HG02642 (cell line): ENCODE results near the gene CRYBG1.

Source experiments
- ATAC-seq: cut with Tn5 transposase; IDR thresholded peaks from one replicate; pipeline ENCODE4 v1.9.1; 2021; ENCODE audit warnings: mild to moderate bottlenecking; ENCODE audit not compliant: unreplicated experiment, poor library complexity

CRYBG1 gene

DNA sequence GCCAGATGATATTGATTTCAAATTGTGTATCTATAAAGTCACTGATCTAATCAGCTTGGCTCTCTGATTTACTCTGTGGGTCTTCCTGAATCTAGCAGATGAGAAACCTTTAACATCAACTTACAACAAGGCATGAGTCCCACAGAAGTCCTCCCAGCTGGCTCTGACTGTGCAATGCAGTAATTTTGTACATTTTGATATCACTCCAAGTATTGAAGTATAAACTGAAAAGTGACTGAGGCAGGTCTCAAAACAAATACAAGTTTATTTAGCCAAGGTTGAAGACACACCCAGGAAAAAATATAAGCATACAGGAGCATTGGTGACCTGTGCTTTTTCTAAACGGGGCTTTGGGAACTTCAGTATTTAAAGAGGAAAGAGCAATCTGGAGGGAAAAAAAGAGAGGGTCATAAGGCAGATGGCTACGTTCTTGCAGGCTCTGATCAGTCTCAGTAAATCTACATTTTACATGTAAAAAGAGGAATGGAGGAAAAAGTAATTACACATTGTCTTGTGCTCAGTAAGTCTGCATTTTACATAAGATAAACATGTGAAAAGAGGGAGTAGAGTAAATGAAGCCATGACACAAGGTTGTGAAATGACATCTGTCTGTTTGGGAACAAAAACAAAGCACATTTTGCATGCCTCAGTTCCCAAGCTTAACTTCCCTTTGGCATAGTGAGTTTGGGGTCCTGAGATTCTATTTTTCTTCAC, 59.5 kb downstream of the CRYBG1 start:
- ATAC-seq: no peak

DNA sequence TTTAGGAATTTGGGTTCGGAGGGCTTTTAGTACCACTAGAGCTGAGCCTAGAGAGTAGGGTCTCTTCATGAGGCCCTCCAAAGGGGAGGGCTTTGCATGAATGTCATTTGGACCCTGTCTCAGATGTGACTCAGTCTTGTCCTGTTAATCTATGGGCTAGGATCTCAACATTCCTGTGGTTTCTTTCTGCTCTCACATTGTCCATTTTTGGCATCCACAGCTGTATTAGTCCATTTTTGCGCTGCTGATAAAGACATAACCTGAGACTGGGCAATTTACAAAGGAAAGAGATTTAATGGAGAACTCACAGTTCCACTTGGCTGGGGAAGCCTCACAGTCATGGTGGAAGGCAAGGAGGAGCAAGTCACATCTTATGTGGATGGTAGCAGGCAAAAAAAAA, 61.0 kb downstream of the CRYBG1 start:
- no peak for ATAC-seq

DNA sequence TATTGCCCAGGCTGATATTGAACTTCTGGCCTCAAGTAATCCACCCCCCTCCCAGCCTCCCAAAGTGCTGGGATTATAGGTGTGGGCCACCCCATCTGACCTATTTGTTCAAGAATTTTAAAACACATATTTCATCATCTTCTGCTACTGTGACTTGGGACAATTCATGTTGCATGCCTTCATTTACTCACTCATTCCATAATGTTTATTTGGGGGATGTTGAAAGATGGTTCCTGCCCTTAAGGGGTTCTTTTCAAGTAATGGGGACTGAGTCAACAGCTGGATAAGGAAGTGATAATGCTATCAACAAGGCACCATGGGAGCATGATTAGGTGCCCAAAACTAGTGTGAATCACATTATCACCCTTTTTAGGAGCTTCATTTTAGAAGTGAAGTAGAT, 62.0 kb downstream of the CRYBG1 start:
- ATAC-seq: no peak

DNA sequence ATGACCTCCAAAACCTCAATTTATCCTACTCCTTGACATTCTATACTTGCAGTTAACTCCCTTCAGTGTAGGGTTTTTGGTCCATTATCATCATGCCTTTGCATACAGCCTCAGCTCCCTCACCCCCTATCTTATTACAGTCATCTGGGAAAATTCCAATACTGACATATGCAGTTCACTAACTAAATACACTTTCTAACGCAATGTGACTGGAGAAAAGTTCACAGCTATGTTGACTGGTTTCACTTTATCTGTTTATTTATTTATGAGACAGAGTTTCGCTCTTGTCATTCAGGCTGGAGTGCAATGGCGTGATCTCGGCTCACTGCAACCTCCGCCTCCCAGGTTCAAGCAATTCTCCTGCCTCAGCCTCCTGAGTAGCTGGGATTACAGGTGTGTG, 64.9 kb downstream of the CRYBG1 start:
- ATAC-seq: no peak

DNA sequence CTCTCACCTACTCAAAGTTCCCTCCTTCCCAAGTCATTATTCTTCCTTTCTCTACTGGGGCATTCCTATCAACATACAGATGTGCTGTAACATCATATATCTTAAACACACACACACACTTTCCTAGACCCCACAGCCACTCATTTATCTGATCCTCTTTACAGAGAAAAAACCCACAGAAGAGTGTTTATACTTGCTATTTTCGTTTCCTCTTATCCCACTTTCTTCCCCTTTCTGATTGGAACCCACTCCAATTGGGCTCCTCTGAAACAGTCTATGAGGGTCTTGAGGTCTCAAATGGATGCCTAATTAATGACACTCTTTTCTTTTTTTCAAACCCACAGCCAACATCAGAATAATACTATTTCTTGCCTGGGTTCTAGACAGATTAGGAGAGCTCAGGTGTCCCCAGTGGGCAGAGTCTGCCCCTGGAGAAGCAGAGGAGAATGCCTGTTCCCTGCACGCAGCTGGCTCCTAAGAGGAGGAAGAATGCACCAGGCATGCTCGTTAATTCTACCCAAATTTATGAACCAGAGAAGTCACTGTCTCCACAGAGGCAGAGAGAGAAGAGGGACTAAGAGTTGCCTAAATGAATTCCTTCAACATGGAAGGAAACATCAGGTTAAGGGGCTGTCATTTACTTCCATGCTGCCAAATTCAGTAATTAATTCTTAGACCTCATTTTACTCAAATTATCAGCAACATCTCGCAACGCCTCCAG, 65.9 kb downstream of the CRYBG1 start:
- no peak for ATAC-seq

DNA sequence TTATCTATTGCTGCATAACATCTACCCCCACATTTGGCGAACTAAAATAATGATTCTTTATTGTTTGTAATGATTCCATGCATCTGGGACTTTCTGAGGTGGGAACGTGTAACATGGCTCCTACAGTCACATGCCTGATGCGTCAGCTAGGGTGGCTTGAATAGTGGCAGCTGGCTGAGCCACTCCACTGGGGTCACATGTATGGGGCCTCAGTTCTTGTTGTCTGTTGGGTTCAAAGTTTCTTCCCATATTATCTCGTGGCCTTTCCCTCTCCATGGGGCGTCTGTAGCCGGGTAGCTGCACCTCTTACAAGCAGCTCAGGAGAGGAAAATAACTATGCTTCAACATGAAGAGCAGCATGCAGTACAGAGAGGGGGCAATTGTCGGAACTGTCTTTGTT, 69.9 kb downstream of the CRYBG1 start:
- ATAC-seq: no peak

DNA sequence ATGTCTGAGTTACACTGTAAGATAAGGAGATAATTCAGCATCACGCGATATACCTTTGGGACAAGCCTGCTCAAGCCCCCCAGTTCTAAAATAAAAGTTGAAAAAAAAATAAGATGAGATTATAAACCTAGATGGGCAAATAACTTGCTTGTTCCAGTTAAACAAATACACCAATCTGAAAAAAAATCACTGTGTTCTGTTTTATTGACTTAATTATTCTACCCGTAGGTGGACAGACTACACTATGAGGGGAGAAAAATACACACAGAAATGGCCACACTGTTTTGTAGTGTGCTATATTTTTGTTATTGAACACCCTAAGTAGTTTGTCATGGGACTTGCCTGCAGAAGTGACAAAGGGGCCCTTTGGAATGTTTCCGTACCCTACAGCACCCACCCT, 70.9 kb downstream of the CRYBG1 start:
- no peak for ATAC-seq

DNA sequence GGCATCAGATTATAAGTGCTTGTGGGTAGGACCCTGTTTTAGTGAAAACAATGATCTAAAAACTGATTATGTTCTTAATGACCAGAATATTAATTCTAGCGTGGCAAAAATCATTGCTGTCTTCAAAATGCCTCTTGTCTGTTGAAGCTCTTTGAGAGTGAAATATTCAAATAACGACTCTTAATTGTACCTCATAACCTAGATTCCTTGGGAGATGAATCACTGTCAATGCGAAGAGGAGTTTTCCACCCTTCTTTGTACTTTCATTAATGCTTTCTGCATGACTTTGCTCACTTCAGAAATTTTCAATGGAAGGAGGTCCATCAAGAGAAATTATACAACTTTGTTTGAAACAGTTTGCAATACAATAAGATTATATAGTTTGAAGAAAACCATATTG, 71.5 kb downstream of the CRYBG1 start:
- ATAC-seq: no peak

DNA sequence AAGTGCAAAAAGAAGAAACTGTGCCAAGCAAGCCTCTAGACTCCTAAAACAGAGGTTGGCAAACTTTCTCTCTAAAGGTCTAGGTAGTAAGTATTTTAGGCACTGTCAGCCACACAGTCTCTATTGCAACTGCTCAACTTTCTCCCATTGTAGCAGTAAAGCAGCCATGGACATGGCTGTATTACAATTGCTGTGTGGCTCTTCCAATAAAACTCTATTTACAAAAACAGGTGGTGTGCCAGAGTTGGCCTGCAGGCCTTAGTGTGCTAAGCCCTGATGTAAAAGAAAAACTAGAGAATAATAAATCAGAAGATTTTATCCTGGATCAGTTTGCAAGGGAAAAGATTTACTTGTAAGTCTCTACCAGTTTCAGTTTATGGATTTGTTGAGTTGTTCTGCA, 74.0 kb downstream of the CRYBG1 start:
- ATAC-seq: no peak

DNA sequence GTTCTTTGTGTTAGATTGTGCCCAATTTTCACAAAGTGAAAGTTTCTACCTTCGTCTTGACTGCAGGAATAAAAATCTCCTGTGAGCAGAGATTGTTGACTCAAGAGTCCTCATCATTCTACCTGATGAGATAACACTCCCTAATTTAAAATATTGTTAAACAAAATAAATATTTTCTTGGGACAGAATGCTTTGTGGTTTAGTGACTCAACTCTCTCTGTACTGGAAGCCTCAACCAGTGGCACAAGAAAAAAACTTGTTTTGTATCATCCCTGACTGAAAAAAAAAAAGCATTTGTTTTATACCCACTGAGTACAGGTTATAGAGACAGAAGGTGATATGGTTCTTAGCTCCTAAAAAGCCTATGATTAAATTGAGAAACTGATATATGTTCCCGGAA, 78.9 kb downstream of the CRYBG1 start:
- ATAC-seq: no peak

DNA sequence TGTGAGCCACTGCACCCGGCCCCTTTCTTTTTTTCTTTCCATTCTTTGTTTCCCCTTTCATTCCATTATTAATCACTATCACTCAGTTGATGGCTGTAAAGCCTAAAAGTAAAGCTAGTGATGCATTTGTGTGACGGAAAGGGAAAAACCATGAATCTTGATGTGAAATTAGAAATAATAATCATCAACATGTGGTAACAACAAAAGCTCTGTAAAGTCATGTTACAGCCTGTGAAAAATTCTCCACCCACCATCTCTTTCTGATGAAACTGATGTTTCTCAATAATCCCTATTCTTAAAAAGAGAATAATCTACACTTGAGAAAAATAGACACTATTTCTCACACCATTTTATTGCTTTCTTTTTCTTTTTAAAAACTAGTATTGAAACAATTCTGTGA, 80.0 kb downstream of the CRYBG1 start:
- ATAC-seq: no peak

DNA sequence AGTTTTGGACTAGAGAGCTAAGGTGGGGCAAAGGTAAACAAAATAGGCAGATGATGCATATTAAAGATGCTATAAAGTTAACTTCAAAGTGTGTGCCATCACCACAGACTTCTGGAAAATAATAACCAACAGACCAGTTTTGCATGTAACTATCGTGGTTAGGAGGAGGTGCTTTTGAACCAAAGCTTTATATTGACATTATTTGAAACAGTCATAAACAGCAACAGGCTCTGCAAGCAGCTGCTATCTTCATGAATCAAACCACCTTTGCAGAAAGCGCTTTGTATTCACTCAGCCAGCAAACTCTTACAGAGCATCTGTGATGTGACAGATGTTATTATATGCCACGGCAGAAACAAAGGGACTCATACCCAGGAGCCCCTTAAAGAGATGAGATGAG, 81.9 kb downstream of the CRYBG1 start:
- no peak for ATAC-seq

DNA sequence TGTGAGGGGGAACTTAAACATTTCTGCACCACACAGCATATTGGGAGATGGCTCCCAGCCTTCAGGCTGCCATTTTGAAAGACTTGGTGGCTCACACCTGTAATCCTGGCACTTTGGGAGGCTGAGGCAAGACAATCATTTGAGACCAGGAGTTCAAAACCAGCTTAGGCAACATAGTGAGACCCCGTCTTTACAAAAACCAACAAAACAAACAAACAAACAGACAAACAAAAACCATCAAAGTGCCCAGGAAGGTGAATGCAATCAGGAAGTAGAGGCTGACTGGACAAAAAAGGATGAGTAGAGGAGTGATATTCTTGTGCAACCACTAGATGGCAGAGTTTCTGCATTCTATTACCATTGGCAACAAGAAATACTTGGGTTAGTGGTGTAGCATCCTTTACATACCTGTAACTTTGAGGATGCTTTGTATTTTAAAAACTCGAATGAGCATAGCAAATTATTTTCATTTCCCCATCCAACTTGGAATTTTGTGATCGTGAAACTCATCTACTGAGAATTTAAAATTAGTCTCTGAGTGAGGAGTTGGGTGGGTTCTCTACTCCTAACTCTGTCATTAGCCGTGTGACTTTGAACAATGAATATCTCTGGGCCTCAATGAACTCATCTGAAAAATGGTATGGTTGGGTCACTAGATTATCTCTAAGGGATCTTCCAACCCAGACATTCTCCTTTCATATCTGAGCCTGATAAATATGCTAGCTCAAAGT, 84.4 kb downstream of the CRYBG1 start:
- peak; percentile 60 for ATAC-seq

DNA sequence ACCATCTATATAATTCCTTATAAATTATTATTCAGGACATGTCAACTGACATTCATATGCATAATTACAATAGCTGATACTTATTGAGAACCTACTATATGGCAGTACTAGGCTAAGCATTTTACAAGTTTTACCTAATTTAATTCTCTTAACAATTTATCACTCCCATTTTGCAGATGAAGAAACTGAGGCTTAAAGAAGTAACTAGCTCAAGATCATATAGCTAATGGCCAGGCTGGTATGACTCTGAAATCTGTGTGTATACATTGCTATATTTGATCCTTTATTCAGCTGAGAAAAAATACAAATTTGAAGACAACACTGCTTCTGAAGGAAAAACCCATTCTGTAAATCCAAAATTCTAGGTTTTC, 85.0 kb downstream of the CRYBG1 start:
- ATAC-seq: no peak

DNA sequence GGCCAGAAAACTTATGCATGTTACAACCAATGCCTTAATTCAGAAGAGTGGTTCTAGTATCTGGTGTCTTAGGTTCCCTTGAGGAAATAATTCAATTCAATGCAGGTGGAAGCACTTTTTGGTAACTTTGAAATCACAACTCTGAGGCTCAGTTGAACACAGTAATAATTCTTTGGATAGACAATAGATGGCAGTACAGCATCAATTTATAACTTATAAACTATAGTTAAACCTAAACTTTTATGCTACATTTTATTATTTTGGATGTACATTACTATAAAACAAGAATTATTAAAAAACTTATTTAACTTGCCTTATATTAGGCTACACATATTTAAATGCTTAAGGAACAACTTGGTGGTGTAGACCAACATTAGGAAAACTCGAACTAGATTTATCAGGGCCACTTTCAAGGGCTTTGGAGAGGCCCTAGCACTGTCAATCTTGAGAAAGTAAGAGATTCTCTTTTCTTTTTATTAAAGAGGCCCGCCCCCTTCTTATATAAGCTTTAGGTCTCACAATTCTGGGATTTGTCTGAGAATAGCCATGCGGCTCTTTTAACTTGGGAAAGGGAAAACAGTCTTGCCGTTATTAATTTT, 85.9 kb downstream of the CRYBG1 start:
- no peak for ATAC-seq

DNA sequence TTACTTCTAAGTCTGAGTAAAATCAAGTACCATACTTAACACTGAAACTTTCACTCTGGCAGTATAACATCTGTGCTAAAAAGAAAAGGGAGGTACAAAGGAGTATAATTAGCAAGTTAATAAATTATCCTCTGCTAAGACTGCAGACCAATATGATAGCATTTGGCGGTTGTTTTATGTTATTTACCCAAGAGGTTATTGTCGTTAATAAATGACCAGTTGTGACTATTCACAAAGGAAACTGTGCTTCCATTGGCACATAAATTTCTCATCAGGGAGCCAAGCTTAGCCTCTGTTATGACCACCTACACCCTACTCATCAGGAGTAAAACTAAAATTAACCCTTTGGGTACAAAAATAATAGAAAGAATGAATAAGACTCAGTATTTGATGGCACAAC, 86.5 kb downstream of the CRYBG1 start:
- ATAC-seq: no peak

DNA sequence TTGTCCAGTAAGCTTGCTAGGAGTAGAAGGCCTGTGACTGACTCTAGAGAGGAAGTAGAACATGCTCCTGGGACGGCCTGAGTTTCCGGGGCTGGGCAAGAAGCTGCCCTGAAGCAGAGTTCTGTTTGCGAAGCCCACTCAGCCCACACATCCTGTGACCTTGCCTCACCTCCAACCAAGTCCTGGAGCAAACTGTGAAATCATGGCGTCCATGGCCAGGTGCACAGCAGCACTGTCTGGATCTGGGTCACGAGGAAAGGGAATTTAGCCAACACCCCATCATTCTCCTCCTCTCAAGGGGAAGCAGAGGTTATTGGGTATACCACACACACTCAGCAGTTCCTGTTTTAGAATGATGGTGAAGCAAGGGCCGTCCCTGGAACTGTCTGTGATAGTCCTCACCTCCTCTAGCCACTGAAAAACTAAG, 87.5 kb downstream of the CRYBG1 start:
- ATAC-seq: peak; percentile 61

DNA sequence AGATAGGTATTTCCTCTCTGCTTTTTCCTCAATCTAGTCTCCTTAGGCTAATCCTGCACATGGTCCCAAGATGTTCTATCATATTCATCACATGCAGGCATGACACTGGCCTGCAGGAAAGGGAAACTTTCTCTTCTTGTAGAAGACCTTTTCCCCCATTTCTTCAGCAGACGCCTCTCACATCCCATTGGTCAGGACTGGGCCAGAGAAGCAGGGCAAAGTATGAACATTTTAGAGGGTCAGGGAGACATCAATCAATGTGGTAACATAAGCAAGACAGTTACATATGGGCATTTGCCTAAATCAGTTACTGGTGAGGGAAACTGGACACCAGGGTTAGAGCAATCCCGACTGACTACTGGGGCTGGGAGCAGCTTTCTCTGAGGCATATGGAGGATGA, 90.1 kb downstream of the CRYBG1 start:
- ATAC-seq: no peak

DNA sequence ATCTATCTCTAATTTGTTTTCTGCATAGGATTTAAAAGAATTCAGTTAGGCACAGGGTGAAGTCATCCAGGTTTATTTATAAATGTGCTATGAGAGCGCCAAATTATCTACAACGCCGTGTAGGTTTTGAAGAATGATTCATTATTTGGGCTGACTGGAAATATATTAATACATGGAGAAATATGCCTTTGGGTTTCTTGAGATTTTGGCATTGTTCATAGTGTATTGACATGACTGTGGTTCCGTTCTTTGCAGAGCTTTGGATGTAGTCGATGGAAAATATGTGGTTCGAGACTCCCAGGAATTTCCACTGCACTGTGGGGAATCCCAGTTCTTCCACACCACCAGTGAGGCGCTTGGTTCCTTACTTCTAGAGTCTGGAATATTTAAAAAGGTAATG, 90.9 kb downstream of the CRYBG1 start:
- no peak for ATAC-seq

DNA sequence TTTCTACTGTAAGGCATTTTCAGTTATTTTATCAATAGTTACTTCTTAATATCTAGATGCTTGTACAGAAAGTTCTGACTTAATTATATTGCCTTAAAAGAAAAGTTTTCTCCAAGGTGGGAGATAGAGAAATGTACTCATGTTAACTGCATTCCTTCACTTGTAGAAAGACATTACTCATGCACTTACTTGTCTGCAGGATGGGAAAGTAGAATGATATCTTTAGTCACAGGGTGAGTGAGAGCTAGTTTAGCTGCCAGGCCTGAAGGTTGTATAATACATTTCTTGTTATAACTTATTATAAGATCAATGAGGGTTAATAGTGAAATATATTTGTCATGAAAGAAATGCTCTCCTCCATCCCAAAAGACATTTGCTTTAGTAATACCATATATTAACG, 92.1 kb downstream of the CRYBG1 start:
- ATAC-seq: no peak

DNA sequence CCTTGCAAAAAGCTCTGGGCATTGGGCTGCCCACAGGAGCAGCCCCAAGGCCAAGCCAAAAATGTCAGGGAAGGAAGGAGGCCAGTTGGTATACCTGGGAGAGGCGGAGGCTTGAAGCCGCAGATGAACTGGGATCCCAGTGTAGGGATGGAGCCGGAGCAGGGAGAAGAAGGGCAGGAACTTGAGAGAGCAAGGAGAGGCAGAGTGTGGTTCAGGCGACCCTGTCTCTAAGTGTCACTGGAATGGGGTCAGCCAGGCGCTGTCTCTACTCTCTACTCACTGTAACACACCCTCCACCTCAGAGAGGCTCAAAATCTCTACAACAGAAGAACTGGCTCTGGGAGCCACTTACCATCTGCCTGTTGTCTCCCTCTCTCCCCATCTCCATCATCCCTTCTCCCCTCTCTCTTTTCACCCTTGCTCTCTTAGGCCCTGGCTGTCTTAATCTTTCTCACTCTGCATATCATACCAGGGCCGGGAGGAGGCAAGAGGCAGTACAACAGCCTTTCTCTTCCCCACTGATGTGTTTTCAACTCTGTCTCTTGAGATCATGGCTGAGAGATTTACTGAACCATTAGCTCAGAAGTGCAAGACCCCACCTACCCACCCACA, 93.3 kb downstream of the CRYBG1 start:
- no peak for ATAC-seq
